Mesothelial cell of epicardium (in vitro differentiated cells): Measurements from ENCODE around the gene PHLDB1. TPM values are rescaled to one million over a fixed set of nuclear protein-coding genes. Genes with fewer than 3 reads are reported as not detected.

Experiments
- DNase-seq, 2 experiments: peaks; one replicate each; pipeline ENCODE4 v3.0.0; 2021; ENCODE audit warnings: low spot score in 2 of 2; ENCODE audit not compliant: unreplicated experiment in 2 of 2
- H3K27ac Mint-ChIP-seq: 2 replicates; pipeline ENCODE4 v1.8.0; 2021; ENCODE audit warnings: mixed read lengths
- H3K27me3 Mint-ChIP-seq: 2 replicates; pipeline ENCODE4 v1.8.0; 2021; ENCODE audit warnings: low read depth, mixed read lengths
- H3K36me3 Mint-ChIP-seq: 2 replicates; pipeline ENCODE4 v1.8.0; 2021; ENCODE audit warnings: mixed read lengths
- H3K4me1 Mint-ChIP-seq: 2 replicates; pipeline ENCODE4 v1.8.0; 2021; ENCODE audit warnings: mixed read lengths
- H3K4me3 Mint-ChIP-seq: 2 replicates; pipeline ENCODE4 v1.8.0; 2021; ENCODE audit warnings: mild to moderate bottlenecking, moderate library complexity, mixed read lengths
- H3K9me3 Mint-ChIP-seq: 2 replicates; pipeline ENCODE4 v1.8.0; 2021; ENCODE audit warnings: mixed read lengths
- total RNA-seq: library from RNA; stranded (reverse); gene quantifications from 3 replicates; pipeline ENCODE4 v1.2.1, GENCODE V29; 2021
- TF ChIP-seq, protein P1 (sequence below): fragments of 200-600 bp; sonication (generic); IDR thresholded peaks from one replicate; pipeline ENCODE4 v1.5.0; 2021; ENCODE audit warnings: antibody characterized with exemption; ENCODE audit not compliant: unreplicated experiment

The PHLDB1 gene
- total RNA-seq, 1 donor from 2014 or later = 148 TPM

DNA sequence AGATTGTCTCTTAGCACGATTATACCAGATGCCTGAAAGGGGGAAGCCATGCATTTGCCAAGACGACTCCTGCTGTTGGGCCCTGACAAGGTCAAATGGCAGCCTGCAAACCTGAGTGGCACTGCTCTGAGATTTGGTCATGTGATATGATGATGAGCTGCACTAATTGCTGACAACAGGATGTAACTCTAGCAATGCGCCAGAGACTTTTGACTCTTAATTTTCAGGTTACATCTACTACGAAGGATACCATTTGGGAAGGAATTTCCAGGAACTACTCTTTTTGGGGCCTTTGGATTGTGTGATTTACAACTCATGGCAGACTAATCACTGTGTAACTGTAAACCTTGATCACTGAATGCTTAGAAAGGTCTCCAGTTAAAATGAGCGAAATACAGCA is 59.0 kb downstream of the PHLDB1 start:
- no peak for DNase-seq
- H3K27me3 Mint-ChIP-seq = peaks cover 2% of the 10 kb centered on the region
- no peak overlapping the region for H3K27ac Mint-ChIP-seq
- no peaks in the 10 kb centered on the region for H3K36me3 Mint-ChIP-seq
- TF ChIP-seq, protein P1, sequence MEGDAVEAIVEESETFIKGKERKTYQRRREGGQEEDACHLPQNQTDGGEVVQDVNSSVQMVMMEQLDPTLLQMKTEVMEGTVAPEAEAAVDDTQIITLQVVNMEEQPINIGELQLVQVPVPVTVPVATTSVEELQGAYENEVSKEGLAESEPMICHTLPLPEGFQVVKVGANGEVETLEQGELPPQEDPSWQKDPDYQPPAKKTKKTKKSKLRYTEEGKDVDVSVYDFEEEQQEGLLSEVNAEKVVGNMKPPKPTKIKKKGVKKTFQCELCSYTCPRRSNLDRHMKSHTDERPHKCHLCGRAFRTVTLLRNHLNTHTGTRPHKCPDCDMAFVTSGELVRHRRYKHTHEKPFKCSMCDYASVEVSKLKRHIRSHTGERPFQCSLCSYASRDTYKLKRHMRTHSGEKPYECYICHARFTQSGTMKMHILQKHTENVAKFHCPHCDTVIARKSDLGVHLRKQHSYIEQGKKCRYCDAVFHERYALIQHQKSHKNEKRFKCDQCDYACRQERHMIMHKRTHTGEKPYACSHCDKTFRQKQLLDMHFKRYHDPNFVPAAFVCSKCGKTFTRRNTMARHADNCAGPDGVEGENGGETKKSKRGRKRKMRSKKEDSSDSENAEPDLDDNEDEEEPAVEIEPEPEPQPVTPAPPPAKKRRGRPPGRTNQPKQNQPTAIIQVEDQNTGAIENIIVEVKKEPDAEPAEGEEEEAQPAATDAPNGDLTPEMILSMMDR = no peak
- H3K4me1 Mint-ChIP-seq = peaks cover 7% of the 10 kb centered on the region
- H3K9me3 Mint-ChIP-seq = peaks cover 16% of the 10 kb centered on the region
- no peak overlapping the region for H3K4me3 Mint-ChIP-seq

DNA sequence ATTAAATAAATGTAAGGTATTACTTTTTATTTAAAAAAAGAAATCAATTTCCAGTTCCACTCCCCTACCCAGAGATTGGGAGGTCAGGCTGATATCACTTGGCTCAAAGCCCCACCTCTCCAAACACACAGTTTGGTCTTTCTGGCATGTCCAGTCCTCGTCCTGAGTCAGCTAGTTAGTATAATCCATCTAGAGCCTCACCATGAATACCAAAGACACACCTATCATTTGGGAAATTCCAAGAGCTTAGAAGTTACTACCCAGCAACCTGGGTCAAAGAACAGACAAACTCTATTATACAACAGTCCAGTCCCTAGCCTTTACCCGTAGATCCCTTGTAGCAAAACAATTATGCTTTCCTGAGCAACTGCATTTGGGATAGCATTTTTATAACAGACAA is 62.6 kb downstream of the PHLDB1 start:
- Mint-ChIP-seq H3K27me3 (peaks cover 4% of the 10 kb centered on the region), H3K36me3 (no peaks in the 10 kb centered on the region), H3K9me3 (peaks cover 19% of the 10 kb centered on the region), H3K4me1 (no peaks in the 10 kb centered on the region), H3K27ac (no peak overlapping the region), H3K4me3 (no peak overlapping the region)
- TF ChIP-seq, protein P1 = no peak
- no peak for DNase-seq

DNA sequence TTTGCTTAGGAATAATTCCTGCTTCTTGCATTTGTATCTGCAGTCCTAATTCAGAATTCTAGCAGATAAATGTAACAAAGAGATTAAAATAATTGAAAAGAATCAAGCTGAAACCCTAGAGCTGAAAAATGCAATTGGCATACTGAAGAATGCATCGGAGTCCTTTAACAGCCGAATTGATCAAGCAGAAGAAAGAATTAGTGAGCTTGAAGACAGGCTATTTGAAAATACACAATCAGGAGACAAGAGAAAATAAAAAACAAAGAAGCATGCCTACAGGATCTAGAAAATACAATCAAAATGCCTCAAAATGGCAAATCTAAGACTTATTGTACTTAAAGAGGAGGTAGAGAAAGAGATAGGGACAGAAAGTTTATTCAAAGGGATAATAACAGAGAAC is 63.8 kb downstream of the PHLDB1 start:
- Mint-ChIP-seq H3K27ac (no peak overlapping the region), H3K9me3 (peaks cover 19% of the 10 kb centered on the region), H3K36me3 (no peaks in the 10 kb centered on the region), H3K27me3 (peaks cover 4% of the 10 kb centered on the region), H3K4me3 (no peak overlapping the region), H3K4me1 (no peaks in the 10 kb centered on the region)
- TF ChIP-seq, protein P1 = no peak
- DNase-seq = no peak

DNA sequence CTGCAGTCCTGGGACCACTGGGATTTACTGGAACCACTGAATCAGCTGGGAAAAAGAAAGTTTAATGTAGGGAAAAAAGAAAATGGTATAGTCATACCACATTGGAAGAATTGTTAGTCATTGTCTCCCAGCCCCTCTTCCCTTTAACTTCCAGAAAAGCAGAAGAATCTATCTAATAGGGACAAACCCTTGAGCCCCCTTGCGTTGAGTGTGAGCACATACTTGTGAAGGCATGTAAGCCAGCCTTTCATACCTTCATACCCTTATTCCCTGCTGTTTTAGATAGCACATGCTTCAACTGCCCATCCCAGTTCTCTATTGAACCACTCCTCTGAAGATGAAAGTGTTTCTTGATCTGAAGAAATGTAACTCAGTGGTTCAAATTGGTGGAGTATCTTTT is 65.4 kb downstream of the PHLDB1 start:
- H3K4me1 Mint-ChIP-seq = no peaks in the 10 kb centered on the region
- no peak for DNase-seq
- no peaks in the 10 kb centered on the region for H3K36me3 Mint-ChIP-seq
- no peak overlapping the region for H3K4me3 Mint-ChIP-seq
- H3K9me3 Mint-ChIP-seq = peaks cover 22% of the 10 kb centered on the region
- TF ChIP-seq, protein P1 = no peak
- H3K27me3 Mint-ChIP-seq = peaks cover 4% of the 10 kb centered on the region
- H3K27ac Mint-ChIP-seq = no peak overlapping the region

DNA sequence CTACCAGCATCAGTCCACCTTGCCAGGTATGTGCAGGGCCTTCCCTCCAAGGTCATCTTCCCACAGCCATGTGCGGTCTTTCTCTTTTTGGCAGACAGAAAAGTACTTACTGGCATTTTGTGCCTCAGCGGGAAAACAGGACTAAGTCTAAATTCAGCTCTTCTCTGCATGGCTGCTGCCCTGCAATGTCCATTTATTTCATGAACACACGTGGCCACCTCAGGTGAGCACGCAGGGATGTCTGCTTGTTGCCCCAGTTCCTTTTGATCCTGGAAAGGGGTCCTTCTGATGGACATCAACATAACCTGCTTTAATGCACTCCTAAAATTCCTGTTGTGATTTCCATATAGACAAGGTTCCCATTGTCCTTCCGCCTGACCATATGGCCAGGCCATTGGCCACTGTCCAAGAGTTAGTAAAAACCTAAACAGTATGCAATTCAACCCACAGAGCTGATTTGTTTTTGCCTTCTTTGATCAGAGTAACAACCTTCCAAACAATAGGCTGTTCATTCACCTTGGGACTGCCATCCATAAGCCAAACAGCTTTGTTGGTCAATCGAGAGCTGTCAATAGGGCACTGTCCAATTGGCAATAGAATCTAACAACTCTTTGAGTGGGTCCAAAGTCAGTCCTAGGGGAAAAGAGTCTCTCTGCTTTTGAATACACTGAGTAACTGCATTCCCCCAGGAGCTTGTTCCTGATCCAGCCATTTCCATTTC is 66.1 kb downstream of the PHLDB1 start:
- Mint-ChIP-seq H3K4me3 (no peak overlapping the region), H3K4me1 (no peaks in the 10 kb centered on the region), H3K27me3 (peaks cover 4% of the 10 kb centered on the region), H3K36me3 (no peaks in the 10 kb centered on the region), H3K9me3 (peaks cover 22% of the 10 kb centered on the region), H3K27ac (no peak overlapping the region)
- no peak for DNase-seq
- TF ChIP-seq, protein P1 = no peak
